GM19438 (cell line): ENCODE measurements around the gene MARK1.

Experiments used
- ATAC-seq: cut with Tn5 transposase; IDR thresholded peaks from one replicate; pipeline ENCODE4 v1.9.1; 2021; ENCODE audit warnings: low read depth; ENCODE audit not compliant: unreplicated experiment

The MARK1 gene

DNA sequence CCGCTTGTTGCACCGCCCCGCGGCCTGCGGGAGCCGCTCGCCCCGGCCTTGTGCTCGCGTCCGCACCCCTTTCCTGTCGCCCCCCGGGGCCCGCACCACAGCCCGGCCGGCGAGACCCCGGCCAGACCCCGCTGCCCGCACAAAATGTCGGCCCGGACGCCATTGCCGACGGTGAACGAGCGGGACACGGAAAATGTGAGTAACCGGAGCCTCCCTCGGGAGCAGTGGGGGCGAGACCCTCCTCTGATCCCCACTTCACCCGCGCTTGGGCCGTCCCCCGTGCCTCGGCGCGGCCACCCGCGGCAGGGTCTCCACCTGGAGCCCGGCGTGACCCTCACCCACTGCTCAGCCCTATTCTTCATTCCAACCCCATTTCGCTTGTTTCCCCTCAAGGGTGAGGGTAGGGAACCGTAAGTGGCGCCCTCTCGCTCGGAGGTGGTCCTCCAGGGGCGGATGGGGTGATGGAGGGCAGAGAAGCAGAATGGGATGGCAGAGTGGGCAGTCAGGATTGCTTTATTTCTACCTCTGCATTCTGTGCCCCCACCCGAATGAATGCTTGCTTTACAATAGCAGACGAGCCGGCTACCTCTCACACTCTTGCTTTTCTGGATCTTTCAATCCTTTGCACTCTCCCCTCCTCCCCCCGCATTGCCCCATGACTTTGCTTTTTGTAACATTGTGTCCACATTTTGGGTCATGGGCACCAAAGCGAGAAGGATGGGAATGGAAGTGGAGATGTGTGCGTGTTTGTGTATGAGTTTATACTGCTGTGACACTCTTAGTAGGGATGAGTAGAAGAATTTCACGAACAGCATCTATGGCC lies 954 bp downstream of the MARK1 start:
- peak; percentile 26 for ATAC-seq

DNA sequence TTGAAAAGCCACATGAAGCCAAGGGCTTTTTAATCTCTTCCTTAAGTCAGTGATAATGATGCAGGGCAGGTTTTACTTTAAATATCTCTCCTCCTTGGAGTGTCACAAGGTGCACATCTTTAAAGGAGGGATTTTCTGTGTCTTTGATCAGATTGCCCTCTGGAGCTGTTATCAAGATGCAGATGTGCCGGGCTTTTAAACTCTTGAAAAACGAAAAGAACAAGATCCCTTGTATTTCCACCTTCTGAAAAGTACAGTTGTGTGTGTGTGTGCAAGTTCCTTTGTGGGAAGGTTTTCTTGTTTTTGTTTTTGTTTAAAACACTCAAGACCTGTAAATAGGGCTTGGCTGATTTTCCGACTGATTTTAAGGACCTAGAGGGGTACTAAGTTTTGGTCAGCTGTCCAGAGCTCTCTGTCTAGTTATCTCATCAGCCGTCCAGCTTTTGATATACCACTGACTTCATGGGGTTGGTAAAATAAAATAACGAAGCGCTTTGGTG lies 1.6 kb downstream of the MARK1 start:
- no peak for ATAC-seq

DNA sequence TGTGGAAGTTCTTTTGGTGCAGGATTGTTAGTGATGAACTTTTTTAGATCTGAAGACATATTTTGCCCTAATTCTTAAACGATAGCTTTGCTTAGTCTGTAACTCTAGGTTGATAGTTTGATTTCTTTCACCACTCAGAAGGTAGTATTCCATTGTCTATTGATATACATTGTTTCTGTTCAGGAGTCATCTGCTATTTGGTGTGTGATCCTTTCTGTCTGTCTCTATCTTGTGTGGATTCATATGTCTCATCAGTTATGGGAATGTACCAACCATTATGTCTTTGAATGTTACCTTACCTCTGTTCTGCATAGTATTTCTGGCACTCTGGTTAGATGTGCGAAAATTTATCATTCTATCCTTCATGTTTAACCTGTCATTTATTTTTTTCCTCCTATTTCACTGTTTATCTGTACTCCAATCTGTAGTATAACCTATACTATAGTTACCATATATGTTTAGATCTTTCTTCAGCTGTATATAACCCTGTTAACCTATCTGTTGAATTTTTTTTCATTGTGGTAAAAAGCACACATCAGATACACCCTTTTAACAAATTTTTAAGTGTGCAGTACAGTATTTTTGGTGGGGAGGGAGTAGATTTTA lies 5.7 kb downstream of the MARK1 start:
- ATAC-seq = no peak

DNA sequence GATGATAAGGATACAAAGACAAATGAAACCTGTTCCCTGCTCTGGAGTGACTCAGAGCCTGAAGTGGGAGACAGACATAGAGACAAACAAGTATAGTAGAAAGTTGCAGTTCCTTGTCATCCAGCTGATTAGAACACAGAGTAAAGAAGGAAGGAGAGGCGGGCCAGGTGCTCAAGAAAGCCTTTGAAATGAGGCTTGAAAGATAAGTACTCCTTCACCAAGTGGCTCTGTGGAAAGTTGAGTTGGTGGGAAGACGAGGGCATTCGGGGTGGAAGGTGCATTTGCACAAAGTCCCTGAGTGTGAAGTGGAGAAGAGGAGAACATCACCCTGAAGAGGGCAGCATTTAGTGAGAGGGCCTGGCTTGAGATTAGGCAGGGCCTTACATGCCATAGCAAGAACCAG lies 17.0 kb downstream of the MARK1 start:
- ATAC-seq = no peak

DNA sequence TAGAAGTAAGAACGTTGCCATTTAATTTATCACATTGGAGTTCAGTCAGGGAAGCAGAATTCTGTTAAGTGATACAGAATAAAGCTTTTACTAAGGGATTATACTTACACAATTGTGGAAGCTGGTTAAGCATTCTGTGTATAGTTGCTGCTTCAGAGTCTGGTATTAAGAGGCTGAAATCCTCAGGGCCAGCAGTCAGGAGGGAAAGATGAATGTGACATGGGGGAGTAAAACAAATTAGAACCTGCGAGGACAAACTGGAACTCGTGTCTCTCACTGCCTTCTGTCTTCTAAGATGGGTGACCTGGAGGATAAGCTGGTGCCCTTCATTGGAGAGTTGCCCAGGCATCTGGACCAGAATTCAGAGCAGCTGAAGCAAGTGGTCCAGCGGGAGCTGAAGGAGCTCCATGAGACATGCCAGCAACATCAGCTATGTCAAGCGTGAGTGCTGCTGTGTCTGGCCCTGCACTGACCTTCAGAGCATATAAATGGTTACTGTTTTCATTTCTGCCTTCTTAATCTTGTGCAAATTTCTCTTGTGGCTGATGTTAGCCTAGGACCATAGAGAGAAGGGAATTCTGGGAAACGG lies 23.0 kb downstream of the MARK1 start:
- no peak for ATAC-seq

DNA sequence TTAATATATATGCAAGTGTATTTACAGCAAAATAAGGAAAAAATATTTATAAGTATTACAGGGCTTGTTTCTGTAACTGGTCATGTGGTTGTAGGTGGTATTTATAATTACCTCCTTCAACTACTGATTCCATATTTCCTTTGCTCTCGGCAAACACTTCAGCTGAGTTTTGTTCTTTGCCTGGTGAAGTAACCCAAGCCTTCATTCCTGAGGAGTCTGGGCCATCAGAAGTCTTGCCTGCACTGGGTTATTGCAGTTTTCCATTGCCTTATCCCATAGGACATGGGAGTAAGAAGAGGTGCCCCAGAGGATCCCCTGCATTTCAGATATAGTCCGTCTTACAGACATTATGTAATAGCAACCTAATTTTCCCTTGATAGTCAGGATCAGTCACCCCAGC lies 23.8 kb downstream of the MARK1 start:
- no peak for ATAC-seq

DNA sequence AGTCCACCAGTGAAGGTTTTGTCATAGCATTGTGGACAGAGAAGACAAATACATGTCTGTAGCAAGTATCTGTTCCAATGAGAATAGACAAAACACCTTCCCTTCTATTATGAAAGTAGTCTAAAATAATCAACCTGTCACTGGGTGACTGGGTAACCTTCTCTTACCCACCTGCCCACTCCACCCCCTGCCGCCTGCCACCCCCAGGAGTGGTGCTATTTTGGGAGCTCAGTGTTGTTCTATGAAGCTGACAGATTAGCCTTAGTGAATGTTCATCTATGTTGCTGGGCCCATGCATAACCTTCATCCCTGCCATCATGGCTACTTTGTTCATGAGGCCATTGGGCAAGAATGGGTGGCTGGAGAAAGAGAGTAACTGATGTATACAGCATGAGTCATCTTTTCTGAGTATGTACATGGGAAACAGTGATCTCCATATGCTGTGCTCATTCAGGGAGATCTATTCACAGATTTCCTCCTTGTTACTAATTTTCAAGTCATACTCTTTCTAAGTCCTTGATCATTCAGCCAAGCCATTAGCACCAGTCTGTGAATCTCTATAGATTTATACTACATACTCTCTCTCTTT lies 24.8 kb downstream of the MARK1 start:
- no peak for ATAC-seq

DNA sequence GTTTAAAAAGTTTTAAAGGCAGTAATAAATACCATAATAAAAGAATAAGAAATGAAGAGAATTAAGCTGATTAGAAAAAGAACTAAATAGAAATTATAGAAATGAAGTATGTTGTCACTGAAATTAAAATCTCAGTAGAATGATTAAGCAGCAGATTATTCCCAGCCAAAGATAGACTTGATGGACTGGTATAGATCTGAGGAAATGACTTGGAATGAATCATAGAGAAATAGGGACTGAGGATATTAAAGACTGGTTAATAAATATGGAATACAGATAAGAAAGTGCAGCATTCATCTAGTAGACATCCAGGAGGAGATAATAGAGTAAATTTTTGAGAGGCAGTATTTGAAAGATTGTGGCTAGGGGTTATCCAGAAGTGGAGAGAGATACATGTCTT lies 28.7 kb downstream of the MARK1 start:
- no peak for ATAC-seq

DNA sequence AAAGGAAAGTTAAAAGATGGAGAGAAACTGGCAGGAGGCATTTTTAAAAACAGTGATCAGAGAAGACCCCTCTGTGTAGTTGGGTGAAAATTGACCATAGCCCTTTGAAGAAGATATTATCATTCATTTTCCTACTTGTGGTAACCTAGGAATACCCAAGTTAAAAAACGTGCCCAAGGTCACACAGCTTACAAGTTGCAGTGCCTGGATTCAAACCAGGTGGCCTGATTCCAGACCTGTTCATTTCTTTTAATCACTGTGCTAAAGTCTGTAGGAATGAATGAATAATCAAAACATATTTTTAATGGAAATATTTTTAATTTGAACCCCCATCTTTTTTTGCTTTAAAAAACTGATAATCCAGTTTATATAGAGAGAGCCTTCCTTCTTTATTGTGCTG lies 35.6 kb downstream of the MARK1 start:
- ATAC-seq = no peak

DNA sequence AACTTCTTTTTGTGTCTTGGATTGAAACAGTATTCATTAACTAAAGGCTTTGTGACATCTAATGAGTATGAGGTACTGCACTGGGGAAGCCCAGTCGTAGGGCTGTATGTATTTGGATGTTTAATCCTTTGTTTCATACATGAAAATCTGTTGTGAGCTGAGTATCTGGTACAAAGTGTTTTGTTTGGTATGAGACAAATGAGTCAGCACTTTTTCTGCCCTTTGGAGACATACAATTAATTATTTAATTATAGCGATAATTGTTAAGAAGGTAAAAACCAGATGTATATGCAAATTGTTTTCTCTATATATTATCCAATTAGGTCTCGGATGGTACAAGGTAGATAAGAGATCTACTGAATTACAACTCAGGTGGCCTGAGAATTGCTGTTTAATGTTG lies 36.3 kb downstream of the MARK1 start:
- no peak for ATAC-seq

DNA sequence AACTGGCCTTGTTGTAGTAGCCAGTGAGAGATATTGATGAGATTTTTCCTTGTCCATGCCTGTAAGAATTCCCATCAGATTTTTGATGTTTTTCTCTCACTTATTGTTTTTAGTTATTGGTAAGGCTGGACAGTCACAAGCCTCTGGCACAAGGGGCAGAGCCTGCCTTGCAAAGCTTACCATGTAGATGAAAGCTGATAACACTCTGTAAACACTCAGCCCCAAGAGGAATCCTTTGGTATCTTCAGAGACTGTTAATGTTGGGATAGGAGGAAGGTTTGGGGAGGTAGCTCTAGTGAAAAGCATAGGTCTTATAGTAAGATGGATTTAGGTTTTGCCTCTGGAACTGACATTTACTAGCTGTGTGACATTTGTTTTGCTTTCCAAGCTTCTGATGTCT lies 37.7 kb downstream of the MARK1 start:
- ATAC-seq = no peak

DNA sequence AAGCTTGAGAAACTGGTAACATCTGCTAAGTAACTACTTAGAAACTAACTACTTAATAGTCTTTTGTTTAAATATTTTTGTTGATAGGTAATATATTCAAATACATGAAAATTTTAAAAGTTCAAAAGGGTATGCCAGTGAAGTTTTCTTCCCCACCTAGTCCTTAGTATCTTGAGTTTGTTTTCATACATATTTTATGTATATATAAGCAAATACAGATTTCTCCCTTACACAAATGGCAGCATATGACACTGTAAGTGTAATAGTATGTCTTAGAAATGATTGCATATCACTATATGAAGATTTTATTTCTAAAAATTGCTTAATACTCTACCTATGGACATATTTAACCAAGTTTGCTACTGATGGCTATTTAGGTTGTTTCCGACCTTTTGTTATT lies 38.9 kb downstream of the MARK1 start:
- no peak for ATAC-seq

DNA sequence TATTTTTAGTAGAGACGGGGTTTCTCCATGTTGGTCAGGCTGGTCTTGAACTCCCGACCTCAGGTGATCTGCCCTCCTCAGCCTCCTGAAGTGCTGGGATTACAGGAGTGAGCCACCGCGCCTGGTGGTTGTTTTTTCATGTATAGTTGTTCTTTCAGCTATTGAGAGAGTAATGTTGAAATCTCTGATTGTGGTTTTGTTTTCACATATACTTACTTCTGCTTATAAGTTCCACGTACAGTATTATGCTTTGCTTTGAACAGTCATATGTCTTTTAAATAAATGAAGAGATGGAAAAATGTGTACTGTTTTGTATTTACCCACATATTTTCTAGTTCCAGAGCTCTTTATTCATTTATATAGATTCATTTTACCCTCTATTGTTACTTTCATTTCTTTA lies 44.5 kb downstream of the MARK1 start:
- no peak for ATAC-seq

DNA sequence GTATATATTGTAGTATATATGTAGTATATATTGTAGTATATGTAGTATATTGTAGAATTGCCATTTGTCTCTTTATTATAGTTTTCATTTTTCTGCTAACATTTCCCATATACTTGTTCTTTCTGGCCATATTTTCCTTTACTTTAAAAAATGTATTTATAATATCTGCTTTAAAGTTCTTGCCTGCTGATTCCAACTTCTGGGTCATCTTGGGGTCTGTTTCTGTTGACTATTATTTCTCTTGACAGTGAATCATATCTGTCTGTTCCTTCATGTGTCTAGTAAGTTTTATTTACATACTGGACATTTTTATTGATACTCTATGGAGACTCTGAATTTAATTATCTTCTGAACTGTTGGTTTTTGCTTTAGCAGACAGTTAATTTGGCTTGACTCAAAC lies 45.9 kb downstream of the MARK1 start:
- ATAC-seq = no peak

DNA sequence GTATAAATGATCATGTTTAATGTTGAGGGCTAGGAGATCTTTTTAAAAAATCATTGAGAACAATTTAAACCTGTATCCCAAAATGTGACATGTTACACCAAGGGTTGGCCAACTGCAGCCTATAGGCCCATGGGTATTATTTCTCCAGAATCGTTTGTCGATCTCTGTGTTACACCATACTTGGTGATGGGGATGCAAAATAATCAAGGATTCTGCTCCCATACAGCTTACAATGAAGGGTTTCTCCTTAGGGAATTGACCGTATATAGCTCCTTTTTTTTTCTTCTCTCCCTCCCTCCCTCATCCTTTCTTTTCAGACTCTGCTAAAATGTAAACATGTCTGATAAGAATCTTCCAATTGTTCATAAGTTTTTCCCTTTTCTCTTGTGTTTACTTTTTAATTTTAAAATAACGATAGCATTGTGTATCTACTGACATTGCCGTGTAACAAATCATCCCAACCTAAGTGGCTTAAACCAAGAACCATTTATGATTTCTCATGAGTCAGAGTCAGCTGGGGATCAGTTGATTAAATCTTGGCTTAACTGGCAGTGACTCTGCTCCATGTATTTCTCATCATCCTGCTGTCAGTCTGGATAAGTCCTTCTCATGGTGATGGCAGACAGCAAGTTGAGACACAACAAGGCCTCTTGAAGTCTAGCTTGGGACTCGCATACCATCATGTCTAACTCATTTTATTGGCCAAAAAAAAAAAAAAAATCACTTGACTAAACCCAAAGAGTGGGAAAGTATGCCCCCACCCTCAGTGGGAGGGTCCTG lies 48.0 kb downstream of the MARK1 start:
- no peak for ATAC-seq

DNA sequence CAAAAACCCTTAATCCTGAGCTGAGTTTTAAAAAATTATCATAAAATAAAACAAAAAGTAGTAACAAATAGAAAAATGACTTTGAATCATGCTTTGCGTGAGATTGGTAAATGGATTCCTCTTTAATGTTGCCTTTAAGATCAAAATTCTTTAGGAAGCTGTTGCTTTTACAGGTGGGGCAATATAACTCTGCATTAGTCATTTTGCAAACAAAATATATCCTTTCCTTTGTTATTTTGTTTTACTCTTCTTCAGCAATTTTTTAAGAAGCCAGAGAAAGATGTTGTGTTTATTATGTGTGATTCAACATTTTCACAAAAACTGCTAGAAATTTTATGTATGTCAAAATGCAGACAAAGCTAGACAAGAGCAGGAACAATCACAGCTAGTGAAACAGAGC lies 50.0 kb downstream of the MARK1 start:
- ATAC-seq = no peak

DNA sequence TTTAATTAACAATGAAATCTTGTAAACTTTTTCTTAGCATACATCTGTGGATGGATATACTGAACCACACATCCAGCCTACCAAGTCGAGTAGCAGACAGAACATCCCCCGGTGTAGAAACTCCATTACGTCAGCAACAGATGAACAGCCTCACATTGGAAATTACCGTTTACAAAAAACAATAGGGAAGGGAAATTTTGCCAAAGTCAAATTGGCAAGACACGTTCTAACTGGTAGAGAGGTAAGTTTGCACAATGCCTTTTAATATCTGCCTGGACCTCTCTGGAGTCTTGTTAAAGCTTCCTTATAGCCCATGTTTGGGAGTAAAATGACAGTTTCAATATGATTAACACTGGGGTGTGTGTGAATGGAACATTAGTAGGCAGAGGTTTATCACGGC lies 51.4 kb downstream of the MARK1 start:
- no peak for ATAC-seq

DNA sequence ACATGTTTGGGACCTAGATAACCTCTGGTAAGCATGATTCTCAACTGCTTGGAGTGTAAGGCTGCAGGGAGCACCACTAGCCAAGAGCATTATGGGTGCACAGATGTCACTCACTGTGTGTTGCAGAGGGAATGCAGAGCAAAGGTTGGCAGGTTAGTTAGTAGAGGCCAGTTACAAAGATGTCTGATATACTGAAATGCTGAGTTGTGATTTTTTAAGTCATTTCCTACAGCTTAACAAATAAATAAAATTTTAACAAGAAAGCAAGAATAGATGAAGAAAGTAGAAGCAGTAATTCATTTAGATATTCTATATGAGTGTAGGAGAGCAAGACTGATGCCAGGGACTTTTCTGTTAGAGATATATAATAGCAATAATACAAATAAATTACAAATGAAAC lies 64.8 kb downstream of the MARK1 start:
- no peak for ATAC-seq

DNA sequence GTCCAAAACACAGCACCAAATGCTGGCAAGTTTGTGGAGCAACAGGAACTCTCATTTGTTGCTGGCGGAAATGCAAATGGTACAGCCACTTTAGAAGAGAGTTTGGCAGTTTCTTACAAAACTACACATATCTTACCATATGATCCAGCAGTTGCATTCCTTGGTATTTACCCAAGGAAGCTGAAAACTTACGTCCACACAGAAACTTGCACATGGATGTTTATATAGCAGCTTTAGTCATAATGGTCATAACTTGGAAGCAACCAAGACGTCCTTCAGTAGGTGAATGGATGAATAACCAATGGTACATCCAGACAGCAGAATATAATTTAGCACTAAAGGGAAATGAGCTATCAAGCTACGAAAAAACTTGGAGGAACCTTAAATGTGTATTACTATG lies 66.4 kb downstream of the MARK1 start:
- no peak for ATAC-seq

DNA sequence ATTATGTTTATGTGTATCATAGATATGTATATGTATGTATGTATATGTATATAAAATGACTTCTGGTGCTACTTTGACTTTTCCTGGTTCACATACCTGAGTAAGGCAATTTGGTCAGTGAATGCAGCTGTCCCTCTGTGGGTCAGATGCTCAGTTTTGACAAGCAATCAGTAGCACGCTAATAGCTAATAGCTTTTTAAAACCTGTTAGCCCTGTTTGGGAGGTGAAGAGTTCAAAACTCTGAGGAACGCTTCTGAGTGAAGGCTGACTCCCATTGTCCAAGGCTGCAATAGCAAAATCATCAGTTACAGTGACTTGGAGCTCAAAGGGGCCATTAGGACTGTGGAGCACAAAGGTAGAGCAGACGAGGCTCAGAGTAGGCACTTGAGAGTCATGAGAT lies 67.2 kb downstream of the MARK1 start:
- ATAC-seq = no peak

DNA sequence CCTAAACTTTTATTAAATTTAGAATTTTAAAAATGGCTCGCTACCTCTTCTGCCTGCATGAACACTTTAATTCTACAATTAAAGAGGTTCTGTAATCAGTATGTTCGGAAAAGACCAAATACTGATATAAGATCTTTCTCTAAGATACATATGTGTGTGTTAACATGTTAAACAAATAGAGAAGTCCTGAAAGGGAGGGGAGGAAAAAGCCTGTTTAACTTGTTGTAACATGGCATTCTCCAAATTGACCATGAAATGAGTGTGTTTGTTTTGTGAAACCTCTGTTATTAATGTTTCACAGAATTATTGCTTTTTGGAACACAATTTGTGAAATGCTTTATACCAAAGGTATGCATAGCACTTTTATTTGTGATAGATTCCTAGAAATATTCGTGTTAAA lies 77.0 kb downstream of the MARK1 start:
- ATAC-seq = no peak
